Measurements from ENCODE around the gene TAS2R4.
"Not testable (repeated sequence)": the region's sequence is repeated elsewhere in the genome, so short reads cannot be mapped to it uniquely, and the experiment has no call there.

TAS2R4 gene

DNA sequence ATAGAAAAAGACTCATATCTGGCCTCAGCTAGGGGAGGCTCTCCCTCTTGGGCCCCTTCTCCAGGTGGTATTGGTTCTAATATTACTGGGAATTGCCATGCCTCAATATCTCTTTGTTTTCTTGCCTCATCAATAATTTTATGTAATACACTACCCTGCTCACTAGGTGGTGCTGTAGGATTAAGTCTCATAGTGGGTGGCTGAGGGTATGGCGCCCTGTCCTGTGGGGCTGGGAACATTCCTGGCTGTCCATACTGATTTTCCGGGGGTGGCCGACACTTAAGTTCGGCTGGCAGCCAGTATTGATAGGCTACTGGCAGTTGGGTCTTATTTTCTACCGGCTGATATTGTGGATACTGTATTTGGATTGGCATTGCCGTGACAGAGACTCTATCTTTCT, 21.5 kb upstream of the TAS2R4 start:
- no peak overlapping the region for H4K8ac ChIP-seq (ENCODE audit: low read depth, low read length)
- no peak overlapping the region for H3K14ac ChIP-seq (ENCODE audit: low read length)
- H3K4me2 ChIP-seq (ENCODE audit: low read length), result no peak overlapping the region
- DNase-seq, result peak in 1 of 2 donors; percentile 41
- peaks cover 18 to 32% of the 10 kb centered on the region in 2 experiments for H3K36me3 ChIP-seq (ENCODE audit: control insufficient read depth in 1 of 2, insufficient read depth in 2 of 2, low read length in 2 of 2)
- no peak overlapping the region for H4K91ac ChIP-seq (ENCODE audit: low read depth, low read length)
- H2AK5ac ChIP-seq (ENCODE audit: low read length), result no peak overlapping the region
- no peak overlapping the region for H2AFZ ChIP-seq (ENCODE audit: insufficient read depth, low read length, poor library complexity)
- H3K9ac ChIP-seq (ENCODE audit: low read length), result no peak overlapping the region
- H3K79me1 ChIP-seq (ENCODE audit: low read length), result no peaks in the 10 kb centered on the region
- H3K4me1 ChIP-seq (ENCODE audit: control insufficient read depth in 1 of 2, insufficient read depth in 2 of 2, low read length in 2 of 2), result no peaks in the 10 kb centered on the region
- no peak overlapping the region for H3K18ac ChIP-seq (ENCODE audit: low read length)
- H3K27ac ChIP-seq (ENCODE audit: low read depth, low read length), result no peak overlapping the region
- H3K79me2 ChIP-seq (ENCODE audit: control insufficient read depth, insufficient read depth, low read length, poor library complexity), result no peaks in the 10 kb centered on the region
- H3K27me3 ChIP-seq (ENCODE audit: insufficient read depth, low read length), result no peaks in the 10 kb centered on the region
- H3K4me3 ChIP-seq (ENCODE audit: low read depth, low read length), result no peak overlapping the region
- no peak overlapping the region for H3K4ac ChIP-seq (ENCODE audit: low read depth, low read length)
- WGBS (ENCODE audit: extremely low coverage, insufficient coverage, insufficient read length), result no CpG with 5 or more reads among the region's 6 CpGs
- H3K23ac ChIP-seq (ENCODE audit: low read length), result no peak overlapping the region
- H3K9me3 ChIP-seq (ENCODE audit: insufficient read depth, low read depth, low read length), result peaks cover 6% of the 10 kb centered on the region
- H2BK5ac ChIP-seq (ENCODE audit: low read depth, low read length, poor library complexity), result no peak overlapping the region
- H2BK12ac ChIP-seq (ENCODE audit: low read length), result no peak overlapping the region
- H4K12ac ChIP-seq (ENCODE audit: low read depth, low read length), result no peak overlapping the region
- no peak overlapping the region for H2BK120ac ChIP-seq (ENCODE audit: insufficient read depth, low read length, poor library complexity)

DNA sequence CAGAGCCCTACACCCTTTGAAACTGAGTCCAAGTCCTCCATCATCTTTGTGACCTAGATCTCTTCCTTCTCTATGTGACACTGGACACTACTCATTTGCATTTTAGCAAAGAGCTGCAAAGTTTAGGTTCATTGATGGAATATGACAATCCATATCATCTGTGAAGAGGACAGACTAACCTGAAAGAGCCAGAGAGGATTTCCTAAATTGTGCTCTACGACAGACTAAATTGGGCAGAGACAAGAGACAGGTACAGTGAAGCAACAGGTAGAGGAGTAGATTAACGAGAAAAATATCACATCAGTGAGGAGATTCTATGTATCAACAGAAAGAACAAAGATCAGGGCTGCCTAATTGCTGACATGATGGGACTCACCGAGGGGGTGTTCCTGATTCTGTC, 12.7 kb upstream of the TAS2R4 start, which contains the start of gene TAS2R3:
Gene TAS2R3, plus strand, starts transcription at position 301 of the 400 bp plus-strand sequence. Its CDS starts 62 bp downstream, at position 363.
- H2BK120ac ChIP-seq (ENCODE audit: insufficient read depth, low read length, poor library complexity), result no peak within 1 kb of the TSS
- no peak within 1 kb of the TSS for H4K12ac ChIP-seq (ENCODE audit: low read depth, low read length)
- no peak for DNase-seq
- WGBS (ENCODE audit: extremely low coverage, insufficient coverage, insufficient read length), result no CpG with 5 or more reads among the region's 3 CpGs
- no peak within 1 kb of the TSS for H4K8ac ChIP-seq (ENCODE audit: low read depth, low read length)
- no peak within 1 kb of the TSS for H2AFZ ChIP-seq (ENCODE audit: insufficient read depth, low read length, poor library complexity)
- H3K4ac ChIP-seq (ENCODE audit: low read depth, low read length), result no peak within 1 kb of the TSS
- no peak within 1 kb of the TSS for H2AK5ac ChIP-seq (ENCODE audit: low read length)
- no peak within 1 kb of the TSS for H3K4me2 ChIP-seq (ENCODE audit: low read length)
- H3K27ac ChIP-seq (ENCODE audit: low read depth, low read length), result no peak within 1 kb of the TSS
- H3K36me3 ChIP-seq (ENCODE audit: control insufficient read depth in 1 of 2, insufficient read depth in 2 of 2, low read length in 2 of 2), result peaks cover 8 to 11% of the 10 kb centered on the region in 2 experiments
- H3K9ac ChIP-seq (ENCODE audit: low read length), result no peak within 1 kb of the TSS
- H3K9me3 ChIP-seq (ENCODE audit: insufficient read depth, low read depth, low read length), result no peaks in the 10 kb centered on the region
- no peaks in the 10 kb centered on the region for H3K4me1 ChIP-seq (ENCODE audit: control insufficient read depth in 1 of 2, insufficient read depth in 2 of 2, low read length in 2 of 2)
- H2BK12ac ChIP-seq (ENCODE audit: low read length), result no peak within 1 kb of the TSS
- H3K27me3 ChIP-seq (ENCODE audit: insufficient read depth, low read length), result no peaks in the 10 kb centered on the region
- no peak within 1 kb of the TSS for H4K91ac ChIP-seq (ENCODE audit: low read depth, low read length)
- H3K79me1 ChIP-seq (ENCODE audit: low read length), result no peaks in the 10 kb centered on the region
- no peak within 1 kb of the TSS for H3K14ac ChIP-seq (ENCODE audit: low read length)
- no peaks in the 10 kb centered on the region for H3K79me2 ChIP-seq (ENCODE audit: control insufficient read depth, insufficient read depth, low read length, poor library complexity)
- no peak within 1 kb of the TSS for H3K4me3 ChIP-seq (ENCODE audit: low read depth, low read length)
- no peak within 1 kb of the TSS for H2BK5ac ChIP-seq (ENCODE audit: low read depth, low read length, poor library complexity)
- H3K23ac ChIP-seq (ENCODE audit: low read length), result no peak within 1 kb of the TSS
- H3K18ac ChIP-seq (ENCODE audit: low read length), result no peak within 1 kb of the TSS

DNA sequence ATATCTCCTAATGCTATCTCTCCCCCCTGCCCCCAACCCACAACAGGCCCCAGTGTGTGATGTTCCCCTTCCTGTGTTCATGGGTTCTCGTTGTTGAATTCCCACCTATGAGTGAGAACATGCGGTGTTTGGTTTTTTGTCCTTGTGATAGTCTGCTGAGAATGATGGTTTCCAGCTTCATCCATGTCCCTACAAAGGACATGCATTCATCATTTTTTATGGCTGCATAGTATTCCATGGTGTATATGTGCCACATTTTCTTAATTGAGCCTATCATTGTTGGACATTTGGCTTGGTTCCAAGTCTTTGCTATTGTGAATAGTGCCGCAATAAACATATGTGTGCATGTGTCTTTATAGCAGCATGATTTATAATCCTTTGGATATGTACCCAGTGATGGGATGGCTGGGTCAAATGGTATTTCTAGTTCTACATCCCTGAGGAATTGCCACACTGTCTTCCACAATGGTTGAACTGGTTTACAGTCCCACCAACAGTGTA, 6.3 kb upstream of the TAS2R4 start:
- not testable (repeated sequence) for H3K9me3 ChIP-seq (ENCODE audit: insufficient read depth, low read depth, low read length); H3K9ac ChIP-seq (ENCODE audit: low read length); H2BK5ac ChIP-seq (ENCODE audit: low read depth, low read length, poor library complexity); H2AK5ac ChIP-seq (ENCODE audit: low read length); H2AFZ ChIP-seq (ENCODE audit: insufficient read depth, low read length, poor library complexity); H3K79me1 ChIP-seq (ENCODE audit: low read length); H3K14ac ChIP-seq (ENCODE audit: low read length); H3K79me2 ChIP-seq (ENCODE audit: control insufficient read depth, insufficient read depth, low read length, poor library complexity); H3K27me3 ChIP-seq (ENCODE audit: insufficient read depth, low read length); H4K12ac ChIP-seq (ENCODE audit: low read depth, low read length); H2BK120ac ChIP-seq (ENCODE audit: insufficient read depth, low read length, poor library complexity); H3K27ac ChIP-seq (ENCODE audit: low read depth, low read length); H3K36me3 ChIP-seq (ENCODE audit: control insufficient read depth in 1 of 2, insufficient read depth in 2 of 2, low read length in 2 of 2); H4K91ac ChIP-seq (ENCODE audit: low read depth, low read length); H3K4me1 ChIP-seq (ENCODE audit: control insufficient read depth in 1 of 2, insufficient read depth in 2 of 2, low read length in 2 of 2); H3K4me2 ChIP-seq (ENCODE audit: low read length); H3K4me3 ChIP-seq (ENCODE audit: low read depth, low read length); H4K8ac ChIP-seq (ENCODE audit: low read depth, low read length); H3K4ac ChIP-seq (ENCODE audit: low read depth, low read length); H3K18ac ChIP-seq (ENCODE audit: low read length); H3K23ac ChIP-seq (ENCODE audit: low read length); DNase-seq; H2BK12ac ChIP-seq (ENCODE audit: low read length)
- WGBS (ENCODE audit: extremely low coverage, insufficient coverage, insufficient read length), result no CpG with 5 or more reads among the region's 3 CpGs

DNA sequence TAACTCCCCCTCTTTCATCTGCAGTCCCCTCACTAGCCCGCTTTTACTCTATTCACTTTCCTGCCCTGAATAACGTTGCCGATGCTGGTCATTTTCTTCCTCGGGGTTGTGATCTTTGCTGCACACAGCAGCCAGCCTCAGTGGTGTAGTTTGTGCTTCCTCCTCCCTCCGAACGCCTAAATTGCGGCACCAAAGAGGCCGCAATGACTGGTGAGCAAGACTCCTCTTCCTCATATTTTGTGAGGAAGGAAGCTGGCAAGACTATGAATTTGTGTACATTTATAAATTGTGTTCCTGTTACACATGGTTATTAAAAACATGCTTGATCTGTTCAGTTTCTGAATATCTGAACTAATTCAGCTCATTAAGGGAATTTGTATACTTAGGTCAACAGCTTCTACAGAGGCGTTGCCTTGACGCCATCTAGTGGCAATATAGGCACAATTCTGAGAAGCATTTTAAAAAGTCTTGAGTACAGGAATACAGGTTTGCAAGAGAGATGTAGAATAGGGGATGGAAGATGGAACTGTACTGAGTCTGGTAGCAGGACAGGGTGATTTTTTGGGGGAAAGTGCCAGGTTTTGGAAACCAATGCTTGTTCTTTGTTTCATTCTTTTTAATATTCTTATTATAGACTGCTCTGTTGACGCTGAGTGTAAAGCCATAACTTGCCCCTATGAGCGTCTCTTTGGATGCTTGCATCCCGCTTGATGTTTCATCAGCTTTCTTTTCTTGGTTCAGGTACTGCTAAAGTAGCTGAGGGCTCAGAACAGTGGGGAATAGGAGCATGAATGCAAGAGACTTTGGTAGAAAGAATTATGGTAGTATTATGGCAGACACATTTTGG, 9.5 kb downstream of the TAS2R4 start:
- no peak overlapping the region for H2AK5ac ChIP-seq (ENCODE audit: low read length)
- H4K91ac ChIP-seq (ENCODE audit: low read depth, low read length), result no peak overlapping the region
- no peak overlapping the region for H3K4ac ChIP-seq (ENCODE audit: low read depth, low read length)
- no peaks in the 10 kb centered on the region for H3K79me1 ChIP-seq (ENCODE audit: low read length)
- no peak overlapping the region for H3K9ac ChIP-seq (ENCODE audit: low read length)
- H2AFZ ChIP-seq (ENCODE audit: insufficient read depth, low read length, poor library complexity), result no peak overlapping the region
- H3K23ac ChIP-seq (ENCODE audit: low read length), result no peak overlapping the region
- H4K8ac ChIP-seq (ENCODE audit: low read depth, low read length), result no peak overlapping the region
- no peak overlapping the region for H2BK5ac ChIP-seq (ENCODE audit: low read depth, low read length, poor library complexity)
- no peak overlapping the region for H4K12ac ChIP-seq (ENCODE audit: low read depth, low read length)
- H3K4me3 ChIP-seq (ENCODE audit: low read depth, low read length), result no peak overlapping the region
- H2BK120ac ChIP-seq (ENCODE audit: insufficient read depth, low read length, poor library complexity), result no peak overlapping the region
- no peak overlapping the region for H3K27ac ChIP-seq (ENCODE audit: low read depth, low read length)
- H3K14ac ChIP-seq (ENCODE audit: low read length), result no peak overlapping the region
- no peak overlapping the region for H3K18ac ChIP-seq (ENCODE audit: low read length)
- no peak overlapping the region for H2BK12ac ChIP-seq (ENCODE audit: low read length)
- DNase-seq, result peak; percentile 35 to 81
- no peaks in the 10 kb centered on the region for H3K27me3 ChIP-seq (ENCODE audit: insufficient read depth, low read length)
- peaks cover 9 to 10% of the 10 kb centered on the region in 2 experiments for H3K36me3 ChIP-seq (ENCODE audit: control insufficient read depth in 1 of 2, insufficient read depth in 2 of 2, low read length in 2 of 2)
- no CpG with 5 or more reads among the region's 13 CpGs for WGBS (ENCODE audit: extremely low coverage, insufficient coverage, insufficient read length)
- H3K4me2 ChIP-seq (ENCODE audit: low read length), result no peak overlapping the region
- H3K79me2 ChIP-seq (ENCODE audit: control insufficient read depth, insufficient read depth, low read length, poor library complexity), result no peaks in the 10 kb centered on the region
- H3K9me3 ChIP-seq (ENCODE audit: insufficient read depth, low read depth, low read length), result no peaks in the 10 kb centered on the region
- H3K4me1 ChIP-seq (ENCODE audit: control insufficient read depth in 1 of 2, insufficient read depth in 2 of 2, low read length in 2 of 2), result no peaks in the 10 kb centered on the region
